Measurements from ENCODE around the gene PLA2G2C.

Gene PLA2G2C

GRCh38 chr1:20126041-20126805, 60.1 kb downstream of the PLA2G2C start:
- no peak for DNase-seq

- DNase-seq = no peak
Observed at GRCh38 chr1:20125100-20125499, 61.2 kb downstream of the PLA2G2C start.

- DNase-seq = no peak
Observed at GRCh38 chr1:20124456-20125057, 61.8 kb downstream of the PLA2G2C start.

GRCh38 chr1:20123722-20124455, 62.4 kb downstream of the PLA2G2C start:
- DNase-seq = no peak

GRCh38 chr1:20120796-20121195, 65.5 kb downstream of the PLA2G2C start:
- no peak for DNase-seq

- DNase-seq = no peak
Observed at GRCh38 chr1:20119347-20119746, 67.0 kb downstream of the PLA2G2C start, which contains the start of gene PLA2G2D. PLA2G2D (minus strand) TSS chr1:20119536; CDS start chr1:20119498, 38 bp downstream.

GRCh38 chr1:20117236-20117635, 69.1 kb downstream of the PLA2G2C start:
- DNase-seq = no peak

- DNase-seq = no peak
Observed at GRCh38 chr1:20115916-20116315, 70.4 kb downstream of the PLA2G2C start.

GRCh38 chr1:20115479-20115878, 70.8 kb downstream of the PLA2G2C start:
- DNase-seq = no peak

GRCh38 chr1:20114021-20114648, 72.2 kb downstream of the PLA2G2C start:
- DNase-seq = no peak
